Fibroblast of skin of left quadriceps (primary cell): ENCODE data around the gene ZNF740.

Experiments used
- DNase-seq, 2 experiments: peaks; one replicate each; pipeline ENCODE4 v3.0.0-alpha.2; 2013; ENCODE audit warnings: low read depth in 2 of 2

ZNF740 gene

GRCh38 chr12:53226815-53227214 lies 46.3 kb downstream of the ZNF740 start:
- no peak for DNase-seq

GRCh38 chr12:53227341-53227740 lies 46.8 kb downstream of the ZNF740 start:
- no peak for DNase-seq

- DNase-seq: no peak
These were observed 47.3 kb downstream of the ZNF740 start for GRCh38 chr12:53227836-53228235.

- no peak for DNase-seq
These were observed 48.9 kb downstream of the ZNF740 start for GRCh38 chr12:53229454-53229853.

- DNase-seq: no peak
These were observed 49.8 kb downstream of the ZNF740 start for GRCh38 chr12:53230108-53230845.

GRCh38 chr12:53231671-53231920 lies 51.1 kb downstream of the ZNF740 start:
- DNase-seq: no peak

GRCh38 chr12:53231921-53232645 lies 51.6 kb downstream of the ZNF740 start, which contains the start of gene RARG:
Gene RARG (minus strand): TSS chr12:53232209. CDS start chr12:53227545, 4,664 bp downstream.
- no peak for DNase-seq

- DNase-seq: no peak
These were observed 52.3 kb downstream of the ZNF740 start for GRCh38 chr12:53232646-53233461.

GRCh38 chr12:53233671-53234121 lies 53.2 kb downstream of the ZNF740 start:
- no peak for DNase-seq

- no peak for DNase-seq
These were observed 53.9 kb downstream of the ZNF740 start for GRCh38 chr12:53234271-53234914.

GRCh38 chr12:53235164-53235563 lies 54.6 kb downstream of the ZNF740 start:
- no peak for DNase-seq

GRCh38 chr12:53235742-53236442 lies 55.4 kb downstream of the ZNF740 start:
- no peak for DNase-seq

GRCh38 chr12:53236443-53237111 lies 56.1 kb downstream of the ZNF740 start:
- DNase-seq: no peak

- DNase-seq: no peak
These were observed 59.2 kb downstream of the ZNF740 start for GRCh38 chr12:53239643-53240258.

GRCh38 chr12:53241623-53242412 lies 61.3 kb downstream of the ZNF740 start:
- DNase-seq: no peak

GRCh38 chr12:53244337-53244736 lies 63.8 kb downstream of the ZNF740 start:
- DNase-seq: no peak
